ENCODE results near the gene TEX29. TPM values are rescaled to one million over a fixed set of nuclear protein-coding genes. Genes with fewer than 3 reads are reported as not detected.

The TEX29 gene
- total RNA-seq, 1 experiment from 2014 or later = 0.33 TPM

GRCh38 chr13:111329641-111330040, 9.2 kb downstream of the TEX29 start:
- H3K9me3 Mint-ChIP-seq = no peaks in the 10 kb centered on the region; a peak in 1 of 5 replicates
- no peak overlapping the region for H3T11ph ChIP-seq (ENCODE audit: low read length)
- H2BK20ac ChIP-seq (ENCODE audit: low read depth, low read length, poor library complexity, severe bottlenecking) = no peak overlapping the region
- no peak overlapping the region for H2AFZ ChIP-seq (ENCODE audit: low read length)
- no peak for TF ChIP-seq CTCF (conservative IDR thresholded peaks at IDR 0.05)
- H3K56ac ChIP-seq (ENCODE audit: insufficient read length, low read depth, low read length) = no peak overlapping the region
- peaks cover 4% of the 10 kb centered on the region for H3K27me3 Mint-ChIP-seq (ENCODE audit: low read depth)
- no peaks in the 10 kb centered on the region for H3K4me1 ChIP-seq (ENCODE audit: insufficient read depth, low read length)
- H3K9ac ChIP-seq (ENCODE audit: extremely low read depth, insufficient read length, low read length) = no peak overlapping the region
- no peak overlapping the region for H3K27ac Mint-ChIP-seq
- no peak overlapping the region for H3K4me2 ChIP-seq (ENCODE audit: insufficient read depth, insufficient read length, low read length)
- no peak overlapping the region for H3K27ac ChIP-seq (ENCODE audit: insufficient read length, low read depth, low read length)
- H4K5ac ChIP-seq (ENCODE audit: insufficient read length, low read depth, low read length) = no peak overlapping the region
- H3K4me3 Mint-ChIP-seq = no peak overlapping the region
- no peak overlapping the region for H2BK5ac ChIP-seq (ENCODE audit: insufficient read length, low read length)
- H2BK15ac ChIP-seq (ENCODE audit: low read depth, low read length) = no peak overlapping the region
- no peaks in the 10 kb centered on the region for H3K27me3 ChIP-seq (ENCODE audit: insufficient read depth, low read length)
- H3K14ac ChIP-seq (ENCODE audit: insufficient read depth, low read length) = no peak overlapping the region
- H3K4me1 Mint-ChIP-seq = peaks cover 2 to 3% of the 10 kb centered on the region in 2 experiments; a peak in 2 of 4 replicates
- H4K91ac ChIP-seq (ENCODE audit: insufficient read length, low read depth, low read length) = no peak overlapping the region
- no peaks in the 10 kb centered on the region for H3K79me1 ChIP-seq (ENCODE audit: insufficient read depth, low read depth, low read length, poor library complexity, severe bottlenecking)
- no peak overlapping the region for H2BK120ac ChIP-seq (ENCODE audit: low read depth, low read length, poor library complexity, severe bottlenecking)
- peak; percentile 4 for DNase-seq
- no peak overlapping the region for H4K8ac ChIP-seq (replicated peaks; ENCODE audit: insufficient read length, low read depth, low read length)
- H3K23me2 ChIP-seq (ENCODE audit: insufficient read length, low read depth, low read length, poor library complexity, severe bottlenecking) = no peaks in the 10 kb centered on the region
- no peak overlapping the region for H3K23ac ChIP-seq (ENCODE audit: insufficient read length, low read depth, low read length)
- WGBS (ENCODE audit: extremely low coverage, insufficient read length, low lambda C conversion rate) = no CpG with 5 or more reads among the region's 7 CpGs
- no peaks in the 10 kb centered on the region for H3K36me3 Mint-ChIP-seq (ENCODE audit: insufficient read depth in 1 of 3, low read depth in 3 of 3)
- no peaks in the 10 kb centered on the region for H3K79me2 ChIP-seq (ENCODE audit: insufficient read depth, low read length)
- H3K18ac ChIP-seq (ENCODE audit: insufficient read length, low read depth, low read length) = no peak overlapping the region
- no peaks in the 10 kb centered on the region for H3K9me3 ChIP-seq (ENCODE audit: control insufficient read depth, low read depth, low read length)
- H4K20me1 ChIP-seq (ENCODE audit: control insufficient read depth, insufficient read depth, insufficient read length) = no peaks in the 10 kb centered on the region
- H3K4ac ChIP-seq (ENCODE audit: low read depth, low read length) = no peak overlapping the region
- H2BK12ac ChIP-seq (ENCODE audit: insufficient read length, low read depth, low read length) = no peak overlapping the region
- no peak overlapping the region for H2AK5ac ChIP-seq (ENCODE audit: insufficient read length, low read length)
